KOPT-K1 (cell line): Measurements from ENCODE around the gene CCDC71.

Experiments used
- H3K27ac ChIP-seq: fragments of 200-600 bp; sonication (generic); 2 replicates; pipeline ENCODE4 v1.5.1; 2016; ENCODE audit warnings: antibody characterized with exemption, mild to moderate bottlenecking, low read depth, low read length; ENCODE audit not compliant: poor library complexity, severe bottlenecking
- H3K36me3 ChIP-seq: fragments of 200-600 bp; sonication (generic); 2 replicates; pipeline ENCODE4 v1.5.1; 2017; ENCODE audit warnings: antibody characterized with exemption, mild to moderate bottlenecking, low read length, moderate library complexity; ENCODE audit not compliant: insufficient read depth
- H3K9me3 ChIP-seq: fragments of 200-600 bp; sonication (generic); 2 replicates; pipeline ENCODE4 v1.5.1; 2017; ENCODE audit warnings: antibody characterized with exemption, low read length, mild to moderate bottlenecking; ENCODE audit not compliant: insufficient read depth, poor library complexity, severe bottlenecking

CCDC71 gene

GRCh38 chr3:49165771-49166751, at the start of gene CCDC71:
Gene CCDC71 (minus strand): TSS chr3:49166331. CDS start chr3:49164208, 2,123 bp downstream.
- H3K27ac ChIP-seq, result peak within 1 kb of the TSS; percentile 66
- H3K9me3 ChIP-seq, result peaks cover 6% of the 10 kb centered on the region
- peaks cover 24% of the 10 kb centered on the region for H3K36me3 ChIP-seq

GRCh38 chr3:49213998-49214397, 47.9 kb upstream of the CCDC71 start:
- Histone ChIP-seq H3K36me3 (no peaks in the 10 kb centered on the region), H3K9me3 (peaks cover 10% of the 10 kb centered on the region), H3K27ac (no peak overlapping the region)

- no peak overlapping the region for H3K27ac ChIP-seq
- no peaks in the 10 kb centered on the region for H3K36me3 ChIP-seq
- H3K9me3 ChIP-seq, result peaks cover 10% of the 10 kb centered on the region
Measured at GRCh38 chr3:49213541-49213943, 47.4 kb upstream of the CCDC71 start.

- no peaks in the 10 kb centered on the region for H3K9me3 ChIP-seq
- no peaks in the 10 kb centered on the region for H3K36me3 ChIP-seq
- H3K27ac ChIP-seq, result no peak overlapping the region
Measured at GRCh38 chr3:49199900-49200281, 33.8 kb upstream of the CCDC71 start.

DNA sequence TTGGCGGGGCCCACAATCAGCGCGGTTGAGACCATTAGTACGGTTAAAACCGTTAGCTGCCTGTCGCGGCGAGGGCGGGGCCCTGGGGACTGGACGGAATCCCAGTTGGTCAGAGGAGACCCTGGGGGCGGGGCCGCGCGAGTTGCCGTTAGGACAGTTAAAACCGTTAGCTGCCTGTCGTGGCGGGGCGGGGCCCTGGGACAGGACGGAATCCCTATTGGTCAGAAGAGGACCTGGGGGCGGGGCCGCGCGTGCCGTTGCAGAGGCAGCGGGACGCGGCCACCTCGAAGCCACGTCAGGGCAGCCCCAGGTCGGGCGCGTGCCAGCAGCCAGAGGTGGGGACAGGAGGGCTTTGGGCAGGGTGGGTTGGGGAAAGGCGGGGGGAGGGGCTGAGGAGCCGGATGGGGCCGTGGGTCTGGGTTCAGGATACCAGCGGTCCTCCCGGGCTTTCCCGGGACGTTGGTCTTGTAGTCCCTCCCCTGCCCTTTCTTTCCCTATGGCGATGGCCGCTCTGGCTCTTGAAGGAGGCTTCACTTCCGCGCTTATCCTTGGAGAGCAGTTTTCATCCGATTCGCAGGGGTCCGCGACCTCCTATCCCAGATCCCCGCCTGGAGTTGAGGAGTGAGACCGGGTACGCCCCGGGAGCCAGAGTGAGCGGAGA, 33.2 kb upstream of the CCDC71 start:
- H3K9me3 ChIP-seq, result no peaks in the 10 kb centered on the region
- no peaks in the 10 kb centered on the region for H3K36me3 ChIP-seq
- H3K27ac ChIP-seq, result no peak overlapping the region

DNA sequence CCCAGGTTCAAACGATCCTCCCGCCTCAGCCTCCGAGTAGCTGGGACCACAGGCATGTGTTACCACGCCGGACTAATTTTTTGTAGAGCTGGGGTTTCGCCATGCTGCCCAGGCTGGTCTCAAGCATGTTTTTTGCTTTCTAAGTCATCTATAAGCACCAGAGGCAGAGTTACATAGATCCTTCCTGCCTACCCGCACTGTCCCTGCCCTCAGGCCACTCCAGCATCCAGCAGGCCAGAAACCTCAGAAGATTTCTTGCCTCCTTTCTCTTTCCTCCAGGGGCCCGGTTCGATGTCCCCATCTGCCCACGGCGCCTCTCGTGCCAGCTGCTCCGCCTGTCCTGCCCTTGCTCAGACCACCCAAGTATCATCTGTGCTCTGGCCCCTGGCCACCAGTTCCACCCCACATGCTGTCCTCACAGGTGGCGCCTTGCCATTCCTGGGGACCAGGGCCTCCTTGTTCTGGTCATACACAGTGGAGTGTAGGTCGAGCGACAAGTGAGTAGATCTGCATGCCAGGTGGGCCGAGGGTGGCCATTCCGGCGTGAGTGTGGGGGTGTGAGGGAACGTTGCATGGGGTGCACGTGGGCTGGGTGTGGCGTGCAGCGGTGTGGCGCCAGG, 32.6 kb upstream of the CCDC71 start:
- no peaks in the 10 kb centered on the region for H3K36me3 ChIP-seq
- no peak overlapping the region for H3K27ac ChIP-seq
- no peaks in the 10 kb centered on the region for H3K9me3 ChIP-seq

DNA sequence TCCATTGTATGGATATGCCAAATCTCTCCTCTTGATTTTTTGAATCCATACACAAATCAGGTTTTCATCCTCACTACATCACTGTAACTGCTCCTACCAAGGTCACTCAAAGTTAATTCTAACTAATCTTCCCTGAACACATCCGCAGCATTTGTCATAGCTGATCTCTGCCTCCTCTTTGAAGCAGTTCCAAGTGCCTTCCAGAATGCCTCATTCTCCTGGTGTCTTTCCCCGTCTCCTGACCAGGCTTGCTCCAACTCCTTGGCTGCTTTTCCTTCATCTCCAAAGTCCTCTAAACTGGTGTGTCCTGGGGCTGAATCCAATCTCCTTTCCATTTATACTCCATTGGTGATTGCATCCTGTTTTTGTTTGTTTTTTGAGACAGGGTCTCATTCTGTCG, 32.0 kb upstream of the CCDC71 start:
- no peaks in the 10 kb centered on the region for H3K9me3 ChIP-seq
- H3K27ac ChIP-seq, result no peak overlapping the region
- H3K36me3 ChIP-seq, result no peaks in the 10 kb centered on the region

GRCh38 chr3:49191741-49192140, 25.6 kb upstream of the CCDC71 start:
- H3K9me3 ChIP-seq, result no peaks in the 10 kb centered on the region
- no peak overlapping the region for H3K27ac ChIP-seq
- H3K36me3 ChIP-seq, result no peaks in the 10 kb centered on the region

DNA sequence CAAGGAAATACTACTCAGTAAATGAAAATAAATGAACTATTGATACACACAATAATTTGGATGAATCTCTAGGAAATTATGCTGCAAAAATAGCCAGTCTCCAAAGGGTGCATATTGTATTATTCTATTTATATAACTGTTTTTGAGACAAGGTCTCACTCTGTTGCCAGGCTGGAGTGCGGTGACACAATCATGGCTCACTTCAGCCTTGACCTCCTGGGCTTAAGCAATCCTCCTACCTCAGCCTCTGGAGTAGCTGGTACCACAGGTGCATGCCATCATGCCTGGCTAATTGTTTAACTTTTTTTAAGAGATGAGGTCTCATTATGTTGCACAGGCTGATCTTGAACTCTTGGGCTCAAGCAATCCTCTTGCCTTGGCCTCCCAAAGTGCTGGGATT, 17.7 kb upstream of the CCDC71 start:
- Histone ChIP-seq H3K27ac (no peak overlapping the region), H3K9me3 (no peaks in the 10 kb centered on the region), H3K36me3 (no peaks in the 10 kb centered on the region)

- Histone ChIP-seq H3K36me3 (no peaks in the 10 kb centered on the region), H3K27ac (no peak overlapping the region), H3K9me3 (no peaks in the 10 kb centered on the region)
Measured at GRCh38 chr3:49182682-49183081, 16.6 kb upstream of the CCDC71 start.

DNA sequence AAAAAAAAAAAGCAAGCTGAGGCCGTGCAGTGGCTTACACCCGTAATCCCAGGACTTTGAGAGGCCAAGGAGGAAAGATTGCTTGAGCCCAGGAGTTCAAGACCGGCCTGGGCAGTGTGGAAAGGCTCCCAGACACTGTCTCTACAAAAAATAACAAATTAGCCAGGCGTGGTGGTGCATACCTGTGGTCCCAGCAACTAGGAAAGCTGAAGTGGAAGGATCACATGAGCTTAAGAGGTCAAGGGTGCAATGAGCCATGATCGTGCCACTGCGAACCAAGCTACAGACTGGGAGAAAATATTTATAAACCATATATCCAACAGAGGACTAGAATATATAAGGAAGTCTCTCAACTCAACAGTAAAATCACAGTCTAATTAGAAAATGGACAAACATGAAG, 15.2 kb upstream of the CCDC71 start:
- Histone ChIP-seq H3K36me3 (no peaks in the 10 kb centered on the region), H3K27ac (no peak overlapping the region), H3K9me3 (no peaks in the 10 kb centered on the region)

GRCh38 chr3:49180116-49180515, 14.0 kb upstream of the CCDC71 start:
- Histone ChIP-seq H3K36me3 (no peaks in the 10 kb centered on the region), H3K27ac (no peak overlapping the region), H3K9me3 (no peaks in the 10 kb centered on the region)

DNA sequence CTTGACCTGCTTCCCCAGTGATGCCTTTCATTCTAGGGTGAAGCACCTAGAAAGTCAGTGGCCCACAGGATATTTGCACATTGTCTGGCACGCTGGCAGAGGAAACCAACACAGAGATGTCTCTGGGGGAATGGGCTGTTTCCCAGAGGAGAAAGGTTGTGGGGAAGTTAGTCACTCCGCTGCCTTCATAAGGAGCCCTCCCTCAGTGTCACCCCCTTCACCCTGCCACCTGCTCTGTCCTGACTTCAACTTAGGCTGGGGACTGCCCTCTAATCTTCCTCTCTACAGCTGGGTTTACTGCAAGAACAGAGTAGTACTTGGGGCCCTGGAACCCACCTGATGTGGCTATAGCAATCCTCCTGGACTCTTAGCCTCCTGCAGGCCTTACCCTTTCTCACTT, 10.9 kb upstream of the CCDC71 start:
- no peaks in the 10 kb centered on the region for H3K36me3 ChIP-seq
- no peaks in the 10 kb centered on the region for H3K9me3 ChIP-seq
- no peak overlapping the region for H3K27ac ChIP-seq

- no peaks in the 10 kb centered on the region for H3K9me3 ChIP-seq
- H3K36me3 ChIP-seq, result no peaks in the 10 kb centered on the region
- no peak overlapping the region for H3K27ac ChIP-seq
Measured at GRCh38 chr3:49175530-49175929, 9.4 kb upstream of the CCDC71 start.

DNA sequence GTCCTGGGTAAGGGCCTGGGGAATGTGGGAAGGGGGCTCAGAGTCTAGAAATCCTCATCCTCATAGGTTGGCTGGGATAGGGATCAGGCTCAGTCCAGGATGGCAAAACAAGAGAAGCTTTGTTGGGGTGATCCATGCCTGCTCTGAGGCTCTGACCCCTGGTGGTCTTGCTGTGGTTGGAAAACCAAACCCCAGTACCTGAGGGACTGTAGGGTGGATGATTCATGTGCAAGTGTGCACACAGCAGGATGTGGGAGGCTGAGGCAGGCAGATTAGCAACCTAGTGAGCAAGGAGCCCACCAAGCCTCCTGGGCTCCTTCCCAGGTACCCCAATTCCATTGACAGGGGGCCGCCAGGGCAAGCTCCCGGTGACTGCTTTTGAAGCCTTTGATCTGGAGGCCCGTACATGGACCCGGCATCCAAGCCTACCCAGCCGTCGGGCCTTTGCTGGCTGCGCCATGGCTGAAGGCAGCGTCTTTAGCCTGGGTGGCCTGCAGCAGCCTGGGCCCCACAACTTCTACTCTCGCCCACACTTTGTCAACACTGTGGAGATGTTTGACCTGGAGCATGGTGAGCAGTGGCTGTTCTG, 8.4 kb upstream of the CCDC71 start:
- Histone ChIP-seq H3K27ac (no peak overlapping the region), H3K36me3 (no peaks in the 10 kb centered on the region), H3K9me3 (no peaks in the 10 kb centered on the region)
